ENCODE measurements around the gene SUSD2.
A peak's percentile ranks its signal among the peaks of the same experiment; 100 is the strongest.
"Not testable (repeated sequence)": the region's sequence is repeated elsewhere in the genome, so short reads cannot be mapped to it uniquely, and the experiment has no call there.

Gene SUSD2

GRCh38 chr22:24190159-24190540 lies 8.9 kb downstream of the SUSD2 start:
- DNase-seq, result no peak

GRCh38 chr22:24190596-24191208 lies 9.4 kb downstream of the SUSD2 start:
- DNase-seq, result peak in 1 of 2 experiments; percentile 43

GRCh38 chr22:24191381-24191841 lies 10.1 kb downstream of the SUSD2 start:
- DNase-seq, result peak in 1 of 2 experiments; percentile 34

GRCh38 chr22:24191893-24192292 lies 10.6 kb downstream of the SUSD2 start:
- no peak for DNase-seq

GRCh38 chr22:24198682-24199052 lies 17.4 kb downstream of the SUSD2 start:
- DNase-seq, result no peak

GRCh38 chr22:24200619-24201212 lies 19.4 kb downstream of the SUSD2 start:
- no peak for DNase-seq

- DNase-seq, result no peak
Observed at GRCh38 chr22:24201681-24202614, 20.7 kb downstream of the SUSD2 start.

- not testable (repeated sequence) for DNase-seq
Observed at GRCh38 chr22:24203856-24204255, 22.6 kb downstream of the SUSD2 start.

GRCh38 chr22:24205438-24206195 lies 24.3 kb downstream of the SUSD2 start:
- peak in 1 of 2 experiments; percentile 33 for DNase-seq

- DNase-seq, result not testable (repeated sequence)
Observed at GRCh38 chr22:24206460-24207263, 25.4 kb downstream of the SUSD2 start.

GRCh38 chr22:24207264-24208011 lies 26.2 kb downstream of the SUSD2 start:
- no peak for DNase-seq

GRCh38 chr22:24208012-24208749 lies 26.9 kb downstream of the SUSD2 start:
- DNase-seq, result no peak

- DNase-seq, result no peak
Observed at GRCh38 chr22:24209016-24209415, 27.7 kb downstream of the SUSD2 start.

- no peak for DNase-seq
Observed at GRCh38 chr22:24209687-24210086, 28.4 kb downstream of the SUSD2 start.

- not testable (repeated sequence) for DNase-seq
Observed at GRCh38 chr22:24210409-24210808, 29.1 kb downstream of the SUSD2 start.

- DNase-seq, result not testable (repeated sequence)
Observed at GRCh38 chr22:24211716-24212115, 30.4 kb downstream of the SUSD2 start.

- not testable (repeated sequence) for DNase-seq
Observed at GRCh38 chr22:24213111-24213510, 31.8 kb downstream of the SUSD2 start.

- DNase-seq, result peak in 1 of 2 experiments; percentile 23
Observed at GRCh38 chr22:24214467-24215285, 33.4 kb downstream of the SUSD2 start.

GRCh38 chr22:24216541-24217209 lies 35.4 kb downstream of the SUSD2 start:
- DNase-seq, result no peak
